GM18519 (cell line): ENCODE results near the gene ELMO3.

ENCODE experiments used
- ATAC-seq: cut with Tn5 transposase; IDR thresholded peaks from one replicate; pipeline ENCODE4 v1.9.1; 2021; ENCODE audit warnings: mild to moderate bottlenecking, moderate library complexity; ENCODE audit not compliant: unreplicated experiment, low FRiP score

ELMO3 gene

GRCh38 chr16:67237396-67238277 is 38.7 kb downstream of the ELMO3 start:
- no peak for ATAC-seq

DNA sequence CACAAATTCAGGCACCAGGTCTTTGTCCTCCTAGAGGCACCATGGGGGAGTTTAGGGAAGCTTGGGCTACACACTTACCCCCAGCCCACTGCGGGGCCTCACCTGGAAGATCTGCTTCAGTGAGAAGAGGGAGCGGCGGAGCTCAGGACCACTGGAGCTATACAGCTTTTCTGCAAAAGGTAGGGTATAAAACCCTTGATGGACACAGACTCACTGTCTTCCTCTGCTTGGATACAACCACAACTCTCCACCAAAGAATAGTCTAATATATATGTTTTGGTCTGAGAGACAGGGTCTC is 39.3 kb downstream of the ELMO3 start:
- ATAC-seq = no peak

DNA sequence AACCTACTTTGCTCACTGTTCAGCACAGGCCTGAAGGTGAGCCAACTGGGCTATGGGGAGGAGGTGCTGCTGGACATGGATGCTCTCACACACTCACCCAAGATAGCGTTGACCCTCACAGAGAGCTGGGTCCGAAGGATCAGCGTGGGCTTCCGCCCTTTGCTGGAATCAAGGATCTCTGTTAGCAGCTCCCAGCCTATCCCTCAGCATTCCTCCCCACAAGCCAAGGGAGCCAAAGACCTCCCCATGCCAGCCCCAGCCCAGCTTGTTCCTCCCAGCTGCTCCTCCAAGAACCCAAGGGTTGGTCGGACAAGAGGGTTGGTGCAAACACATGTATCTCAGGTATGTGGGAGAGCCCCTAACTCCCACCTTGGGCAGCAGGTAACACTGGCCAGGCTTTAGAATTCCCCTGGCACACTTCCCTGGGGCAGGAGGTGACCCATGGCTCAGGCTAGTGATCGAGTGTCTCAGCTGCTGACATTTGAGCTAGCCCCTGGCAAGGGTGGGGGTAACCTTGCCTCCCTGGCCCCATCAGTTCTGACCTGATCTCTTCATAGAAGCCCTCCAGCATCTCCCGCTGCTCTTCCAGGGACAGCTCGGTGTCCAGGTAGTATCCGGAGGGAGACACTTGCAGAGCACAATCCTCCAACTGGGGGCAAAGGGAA is 40.0 kb downstream of the ELMO3 start:
- ATAC-seq = no peak

- no peak for ATAC-seq
These were observed 41.6 kb downstream of the ELMO3 start for GRCh38 chr16:67240506-67240905.

- ATAC-seq = no peak
These were observed 42.3 kb downstream of the ELMO3 start for GRCh38 chr16:67241008-67241900.

DNA sequence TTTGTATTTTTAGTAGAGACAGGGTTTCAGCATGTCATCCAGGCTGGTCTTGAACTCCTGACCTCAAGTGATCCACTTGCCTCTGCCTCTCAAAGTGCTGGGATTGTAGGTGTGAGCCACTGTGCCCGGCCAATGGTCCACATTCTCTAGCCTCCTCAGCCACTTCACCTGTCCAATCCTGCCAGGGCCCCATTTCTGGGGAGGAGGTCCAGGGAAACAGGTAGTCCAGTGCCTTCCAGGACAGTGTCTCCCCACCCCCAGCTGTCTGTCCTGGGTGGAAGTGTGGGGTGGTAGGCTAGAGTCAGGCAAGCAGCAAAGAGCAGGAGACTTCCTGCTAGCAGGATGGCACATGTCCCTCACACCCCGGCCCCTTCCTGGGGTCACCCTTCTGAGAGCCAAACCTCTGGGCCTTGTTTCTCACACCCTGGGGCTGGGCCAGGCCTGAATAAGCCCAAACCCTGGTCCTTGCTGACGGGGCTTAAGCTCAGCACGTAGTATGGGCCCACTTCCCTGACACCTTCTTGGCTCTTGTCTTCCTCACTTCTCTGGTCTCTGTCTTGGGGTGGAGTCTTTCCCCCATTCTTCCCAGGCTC is 43.3 kb downstream of the ELMO3 start:
- ATAC-seq = no peak

DNA sequence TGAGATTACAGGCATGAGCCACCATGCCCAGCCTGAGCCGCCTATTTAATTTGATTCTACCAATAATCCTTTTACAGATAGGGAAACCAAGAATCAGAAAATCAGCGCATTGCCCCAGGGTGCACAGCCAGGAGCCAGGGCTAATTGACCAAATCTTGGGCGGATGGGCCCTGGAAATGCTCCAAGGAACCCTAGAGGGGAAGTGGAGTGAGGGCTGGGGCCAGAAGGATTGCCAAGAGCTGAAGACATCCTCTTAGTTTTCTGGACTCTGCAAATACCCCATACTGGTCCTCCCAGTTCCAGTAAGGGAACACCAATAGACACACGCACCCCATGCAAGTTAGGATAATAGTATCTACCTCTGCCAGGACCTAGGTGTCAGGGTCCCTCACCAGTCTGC is 44.5 kb downstream of the ELMO3 start:
- ATAC-seq = no peak

DNA sequence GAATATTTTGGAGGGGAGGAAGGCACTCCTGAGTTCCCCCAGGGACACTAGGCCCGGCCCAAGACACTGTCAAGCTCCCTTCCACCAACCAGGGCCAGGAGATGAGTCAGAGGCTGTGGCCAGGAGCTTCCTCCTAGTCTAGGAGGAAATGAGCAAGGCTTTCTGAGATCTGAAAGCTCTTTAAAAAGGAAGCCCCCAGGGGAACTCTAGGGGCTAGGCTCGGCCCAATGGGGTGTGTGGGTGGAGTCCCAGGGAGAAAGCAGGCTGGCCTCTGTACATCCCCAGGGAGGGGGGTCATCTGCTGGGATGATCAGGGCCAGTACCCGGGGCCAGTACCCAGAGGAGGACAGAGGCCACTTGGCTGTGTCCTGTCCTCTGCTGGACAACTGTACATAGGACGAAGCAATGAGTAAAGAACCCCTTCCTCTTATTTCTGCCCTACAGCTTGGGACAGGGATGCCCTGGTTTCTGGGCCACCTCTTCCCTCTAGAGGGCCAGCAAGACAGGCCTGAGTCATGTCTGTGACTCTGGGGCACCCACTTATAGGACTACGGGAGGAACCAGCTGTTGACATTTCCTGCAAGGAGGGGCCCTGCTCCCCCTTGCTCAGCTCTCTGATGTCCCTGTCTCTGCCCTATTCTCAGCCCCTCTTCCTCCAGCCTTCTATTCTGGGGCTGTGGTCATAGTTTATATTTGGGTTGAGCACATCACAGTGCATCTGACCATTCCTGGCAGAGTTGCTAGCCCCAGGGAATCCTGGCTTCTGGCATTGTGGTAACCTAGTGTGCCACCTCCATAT is 45.7 kb downstream of the ELMO3 start:
- peak; percentile 37 for ATAC-seq

GRCh38 chr16:67245186-67245585 is 46.3 kb downstream of the ELMO3 start:
- ATAC-seq = no peak

DNA sequence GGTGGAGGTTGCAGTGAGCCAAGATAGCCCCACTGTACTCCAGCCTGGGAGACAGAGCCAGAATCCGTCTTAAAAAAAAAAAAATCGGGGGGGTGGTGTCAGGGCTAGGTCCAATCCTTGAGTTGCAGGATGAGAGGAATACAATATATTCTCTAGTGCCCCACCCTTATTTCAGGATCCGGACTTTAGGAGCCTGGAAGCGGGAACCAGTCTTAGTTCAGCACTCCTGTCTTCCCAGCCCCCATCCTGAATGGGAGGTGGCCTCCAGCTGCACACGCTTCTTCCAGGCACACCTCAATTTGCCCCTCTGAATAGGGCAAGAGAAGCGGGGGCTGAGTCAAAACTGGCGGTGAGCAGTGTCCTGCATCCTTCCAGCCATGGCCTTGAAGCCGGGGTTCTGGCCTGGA is 46.7 kb downstream of the ELMO3 start:
- ATAC-seq = no peak

- no peak for ATAC-seq
These were observed 47.3 kb downstream of the ELMO3 start for GRCh38 chr16:67246081-67246755.

DNA sequence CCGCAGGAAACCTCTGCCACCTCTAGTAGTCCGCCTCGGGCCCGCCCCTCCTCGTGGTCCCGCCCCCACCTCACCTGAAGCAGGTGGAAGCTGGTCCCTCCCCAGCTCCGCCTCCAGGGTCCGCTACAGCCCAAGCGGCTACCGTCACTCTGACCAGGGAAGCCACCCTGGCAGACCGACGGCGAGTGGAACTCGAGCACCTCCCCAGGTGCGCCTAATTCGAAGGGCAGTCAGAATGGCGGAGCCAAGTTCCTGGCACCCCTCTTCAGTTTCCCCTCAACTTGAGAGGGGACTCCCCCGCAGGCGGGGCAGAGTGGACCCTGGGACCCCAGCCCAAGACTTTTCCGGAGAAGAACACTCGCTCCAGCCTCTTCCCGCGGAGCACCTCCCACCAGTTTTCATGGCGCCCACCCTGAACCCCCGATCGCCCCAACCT is 47.8 kb downstream of the ELMO3 start:
- ATAC-seq = no peak

DNA sequence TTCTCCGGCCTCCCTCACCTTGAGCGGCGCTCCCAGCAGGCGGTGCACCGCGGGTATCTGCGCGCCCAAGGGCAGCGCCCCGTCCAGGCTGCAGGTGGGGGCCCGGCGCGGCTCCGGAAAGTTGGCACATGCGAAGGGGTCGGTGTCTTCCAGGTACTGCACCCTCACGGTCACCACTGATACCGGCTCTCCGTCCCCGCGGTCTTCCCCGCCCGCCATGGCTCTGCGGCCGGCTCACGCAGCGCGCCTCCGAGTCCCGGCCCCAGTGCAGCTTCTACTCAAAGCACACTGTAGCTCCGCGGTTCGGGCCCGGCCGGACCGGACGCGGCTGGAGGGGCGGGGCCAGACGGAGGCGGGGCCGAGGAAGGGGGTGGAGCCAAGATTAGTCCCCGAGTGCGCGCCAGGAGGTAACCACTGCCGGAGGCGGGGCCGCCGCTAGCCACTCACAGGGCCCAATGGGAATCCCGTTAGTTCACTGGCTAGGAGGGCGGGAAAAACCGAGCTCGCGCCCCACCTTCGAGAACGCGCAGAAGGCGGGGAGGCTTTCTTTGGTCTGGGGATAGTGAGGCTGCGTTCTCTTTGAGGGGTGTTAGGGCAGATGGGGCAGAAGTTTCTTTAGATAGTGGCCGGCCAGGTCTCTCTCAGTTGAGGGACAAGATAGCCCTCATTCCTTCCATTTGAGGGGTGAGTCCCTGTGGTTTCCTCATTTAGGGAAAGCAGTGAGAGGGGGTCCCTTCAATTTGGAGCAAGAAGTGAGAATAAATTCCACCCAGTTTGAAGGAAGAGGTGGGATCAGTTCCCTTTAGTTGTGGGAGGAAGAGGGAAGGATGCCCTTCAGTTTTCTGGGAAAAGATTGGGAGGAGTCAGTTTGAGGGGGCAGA is 48.5 kb downstream of the ELMO3 start, which contains the start of gene FHOD1:
Gene FHOD1, minus strand, starts transcription at position 290 of the 881 bp plus-strand sequence. Its CDS starts 71 bp downstream, at position 219.
- peak; percentile 35 for ATAC-seq

DNA sequence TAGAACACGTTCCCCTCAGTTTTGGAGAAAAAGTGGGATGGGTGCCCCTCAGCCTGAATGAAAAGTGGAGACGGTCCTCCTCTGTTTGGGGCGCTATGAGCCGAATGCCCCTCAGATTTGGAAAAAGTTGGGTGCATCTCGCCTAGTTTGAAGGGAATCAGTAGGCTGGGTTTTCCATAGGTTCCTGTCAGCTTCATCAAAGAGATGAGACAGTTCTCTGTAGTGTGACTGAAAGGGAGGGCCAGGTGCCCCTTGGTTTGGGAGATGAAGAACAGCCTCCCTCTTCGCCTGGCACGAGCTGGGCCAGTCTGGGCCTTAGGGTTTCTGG is 49.1 kb downstream of the ELMO3 start:
- ATAC-seq = no peak

DNA sequence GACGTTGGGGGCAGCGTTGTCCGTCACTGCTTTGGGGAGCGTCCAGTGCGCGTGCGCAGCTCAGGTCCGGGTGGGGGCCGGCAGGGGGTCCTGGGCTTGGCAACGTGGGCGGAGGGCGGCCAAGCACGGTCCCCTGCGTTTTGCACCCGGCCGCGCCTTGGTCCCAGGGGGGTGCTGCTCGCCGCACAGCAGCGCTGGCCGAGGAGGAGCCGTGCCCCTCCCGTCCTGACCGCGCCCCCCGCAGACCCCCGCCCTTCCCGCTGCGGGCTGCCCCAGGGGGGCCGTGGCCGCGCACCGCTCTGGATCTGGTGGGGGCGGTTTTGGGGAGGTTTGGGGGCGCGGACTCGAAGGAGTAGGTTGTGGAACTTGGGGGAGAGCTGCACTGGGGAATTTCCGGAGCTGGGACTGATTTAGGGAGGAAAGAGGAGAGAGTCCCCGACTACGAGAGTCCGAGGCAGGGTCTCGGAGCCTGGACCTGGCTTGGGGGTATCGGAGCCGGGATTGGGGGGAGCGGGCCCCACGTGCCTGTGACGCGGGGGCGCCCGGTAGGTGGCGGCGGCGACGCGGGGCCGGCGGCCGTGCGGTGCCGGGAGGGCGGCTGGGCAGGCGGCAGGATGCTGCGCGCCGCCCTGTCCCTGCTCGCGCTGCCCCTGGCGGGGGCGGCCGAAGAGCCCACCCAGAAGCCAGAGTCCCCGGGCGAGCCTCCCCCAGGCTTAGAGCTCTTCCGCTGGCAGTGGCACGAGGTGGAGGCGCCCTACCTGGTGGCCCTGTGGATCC is 49.7 kb downstream of the ELMO3 start, which contains the start of gene SLC9A5:
Gene SLC9A5, plus strand, starts transcription at position 579 of the 777 bp plus-strand sequence. Its CDS starts 36 bp downstream, at position 615.
- ATAC-seq = no peak

DNA sequence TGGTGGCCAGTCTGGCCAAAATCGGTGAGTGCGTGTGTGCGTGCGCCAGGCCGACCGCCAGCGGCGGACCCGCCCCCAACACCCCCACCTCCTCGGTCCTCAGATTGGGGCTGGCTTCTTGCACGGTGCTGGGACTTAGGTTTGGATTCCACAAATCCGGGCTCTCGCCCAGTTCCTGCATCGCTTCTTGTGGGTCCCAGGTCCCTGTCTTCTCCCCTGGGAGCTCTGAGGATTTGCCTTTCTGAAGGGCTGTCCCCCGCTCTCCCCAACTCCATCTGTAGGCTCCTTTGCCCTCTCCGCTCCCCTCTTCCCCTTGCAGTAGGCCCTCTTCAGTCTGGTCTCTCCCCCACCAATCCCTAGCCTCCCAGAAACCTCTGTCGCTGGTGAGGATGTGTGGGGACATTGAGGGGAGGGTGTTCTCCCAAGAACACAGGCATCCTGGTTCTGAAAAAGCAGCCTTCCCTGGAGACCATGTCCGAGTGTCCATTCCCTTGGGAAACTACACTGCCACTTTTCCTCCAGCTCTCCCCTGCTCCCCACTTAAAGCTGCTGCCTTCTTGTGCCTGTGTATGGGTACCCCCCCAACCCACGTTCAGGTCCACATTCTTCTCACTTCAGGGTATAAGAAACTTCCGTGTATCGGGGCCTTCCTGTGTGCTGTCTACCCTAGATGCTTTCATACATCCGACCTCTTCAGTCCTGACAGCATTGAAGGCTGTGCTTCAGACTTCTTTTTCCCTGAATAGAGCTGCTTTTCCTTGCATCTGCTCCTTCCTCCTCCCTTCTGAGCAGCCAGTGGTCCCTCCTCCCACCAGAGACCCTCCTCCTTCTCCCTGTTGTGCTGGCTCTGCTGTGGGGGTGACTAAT is 50.5 kb downstream of the ELMO3 start:
- ATAC-seq = no peak

DNA sequence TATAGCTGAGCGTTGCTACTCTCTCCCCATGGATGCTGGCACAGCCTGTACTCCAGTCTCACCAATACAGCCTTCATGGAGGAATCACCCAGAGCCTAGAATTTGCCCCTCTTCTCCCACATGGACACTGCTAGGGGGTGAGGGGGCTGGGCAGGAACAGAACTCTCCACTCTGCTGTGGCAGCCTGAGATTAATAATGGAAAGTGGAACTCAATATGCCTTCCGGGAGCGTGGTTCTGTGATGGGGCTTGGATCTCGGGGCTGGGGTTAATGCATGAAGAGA is 51.1 kb downstream of the ELMO3 start:
- ATAC-seq = no peak
